Liver (tissue), 3 donors: ENCODE measurements around the gene TMPRSS6.
A peak's percentile ranks its signal among the peaks of the same experiment; 100 is the strongest.

Experiments
- EGR1 ChIP-seq, 2 donors: IDR thresholded peaks; 2 replicates each; pipeline ENCODE4 v1.6.1; 2016 to 2018; ENCODE audit warnings: antibody characterized with exemption in 2 of 2, low read depth in 2 of 2
- YY1 ChIP-seq: IDR thresholded peaks from 2 replicates; pipeline ENCODE4 v1.6.1; 2016; ENCODE audit warnings: antibody characterized with exemption, mild to moderate bottlenecking
- TF ChIP-seq, protein P1 (sequence below): fragments of 150-350 bp; IDR thresholded peaks from 2 replicates; pipeline ENCODE4 v1.5.1; 2017; ENCODE audit warnings: improper control_type of control experiment, low read depth, low read length; ENCODE audit not compliant: missing input control
- TF ChIP-seq, protein P2 (sequence below): IDR thresholded peaks from 2 replicates; pipeline ENCODE4 v1.6.1; 2016; ENCODE audit warnings: antibody characterized with exemption
- donor health status: healthy.
- donor health status: healthy.

DNA sequence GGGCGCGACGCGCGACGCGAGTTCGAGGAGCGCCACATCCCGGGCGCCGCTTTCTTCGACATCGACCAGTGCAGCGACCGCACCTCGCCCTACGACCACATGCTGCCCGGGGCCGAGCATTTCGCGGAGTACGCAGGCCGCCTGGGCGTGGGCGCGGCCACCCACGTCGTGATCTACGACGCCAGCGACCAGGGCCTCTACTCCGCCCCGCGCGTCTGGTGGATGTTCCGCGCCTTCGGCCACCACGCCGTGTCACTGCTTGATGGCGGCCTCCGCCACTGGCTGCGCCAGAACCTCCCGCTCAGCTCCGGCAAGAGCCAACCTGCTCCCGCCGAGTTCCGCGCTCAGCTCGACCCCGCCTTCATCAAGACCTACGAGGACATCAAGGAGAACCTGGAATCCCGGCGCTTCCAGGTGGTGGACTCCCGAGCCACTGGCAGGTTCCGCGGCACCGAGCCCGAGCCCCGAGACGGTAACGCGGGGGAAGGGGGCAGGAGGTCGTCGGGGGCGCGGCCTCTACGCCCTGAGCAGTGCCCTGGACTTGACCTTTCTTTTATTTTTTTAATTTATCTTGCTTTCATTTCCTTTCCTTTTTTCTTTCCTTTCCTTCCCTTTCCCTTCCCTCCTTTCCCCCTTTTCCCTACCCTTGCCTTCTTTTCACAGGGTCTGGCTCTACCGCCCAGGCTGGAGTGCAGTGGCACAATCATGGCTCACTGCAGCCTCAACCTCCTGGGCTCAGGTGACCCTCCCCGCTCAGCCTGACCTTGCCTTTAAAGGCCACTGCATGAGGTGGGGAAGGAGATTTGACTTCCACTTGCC lies 85.0 kb downstream of the TMPRSS6 start:
- TF ChIP-seq YY1 (no peak), EGR1 (IDR thresholded peaks at IDR 0.05; ENCODE audit: low read depth in 2 of 2) (peak in 1 of 2 donors; percentile 40)
- TF ChIP-seq, protein P1, sequence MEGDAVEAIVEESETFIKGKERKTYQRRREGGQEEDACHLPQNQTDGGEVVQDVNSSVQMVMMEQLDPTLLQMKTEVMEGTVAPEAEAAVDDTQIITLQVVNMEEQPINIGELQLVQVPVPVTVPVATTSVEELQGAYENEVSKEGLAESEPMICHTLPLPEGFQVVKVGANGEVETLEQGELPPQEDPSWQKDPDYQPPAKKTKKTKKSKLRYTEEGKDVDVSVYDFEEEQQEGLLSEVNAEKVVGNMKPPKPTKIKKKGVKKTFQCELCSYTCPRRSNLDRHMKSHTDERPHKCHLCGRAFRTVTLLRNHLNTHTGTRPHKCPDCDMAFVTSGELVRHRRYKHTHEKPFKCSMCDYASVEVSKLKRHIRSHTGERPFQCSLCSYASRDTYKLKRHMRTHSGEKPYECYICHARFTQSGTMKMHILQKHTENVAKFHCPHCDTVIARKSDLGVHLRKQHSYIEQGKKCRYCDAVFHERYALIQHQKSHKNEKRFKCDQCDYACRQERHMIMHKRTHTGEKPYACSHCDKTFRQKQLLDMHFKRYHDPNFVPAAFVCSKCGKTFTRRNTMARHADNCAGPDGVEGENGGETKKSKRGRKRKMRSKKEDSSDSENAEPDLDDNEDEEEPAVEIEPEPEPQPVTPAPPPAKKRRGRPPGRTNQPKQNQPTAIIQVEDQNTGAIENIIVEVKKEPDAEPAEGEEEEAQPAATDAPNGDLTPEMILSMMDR: no peak
- TF ChIP-seq, protein P2, sequence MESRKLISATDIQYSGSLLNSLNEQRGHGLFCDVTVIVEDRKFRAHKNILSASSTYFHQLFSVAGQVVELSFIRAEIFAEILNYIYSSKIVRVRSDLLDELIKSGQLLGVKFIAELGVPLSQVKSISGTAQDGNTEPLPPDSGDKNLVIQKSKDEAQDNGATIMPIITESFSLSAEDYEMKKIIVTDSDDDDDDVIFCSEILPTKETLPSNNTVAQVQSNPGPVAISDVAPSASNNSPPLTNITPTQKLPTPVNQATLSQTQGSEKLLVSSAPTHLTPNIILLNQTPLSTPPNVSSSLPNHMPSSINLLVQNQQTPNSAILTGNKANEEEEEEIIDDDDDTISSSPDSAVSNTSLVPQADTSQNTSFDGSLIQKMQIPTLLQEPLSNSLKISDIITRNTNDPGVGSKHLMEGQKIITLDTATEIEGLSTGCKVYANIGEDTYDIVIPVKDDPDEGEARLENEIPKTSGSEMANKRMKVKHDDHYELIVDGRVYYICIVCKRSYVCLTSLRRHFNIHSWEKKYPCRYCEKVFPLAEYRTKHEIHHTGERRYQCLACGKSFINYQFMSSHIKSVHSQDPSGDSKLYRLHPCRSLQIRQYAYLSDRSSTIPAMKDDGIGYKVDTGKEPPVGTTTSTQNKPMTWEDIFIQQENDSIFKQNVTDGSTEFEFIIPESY: no peak
